Activated CD4-positive, alpha-beta T cell treated with anti-CD3 and anti-CD28 coated beads for 24 hours (primary cell): ENCODE measurements around the gene KIF2C.
"Not testable (repeated sequence)": the region's sequence is repeated elsewhere in the genome, so short reads cannot be mapped to it uniquely, and the experiment has no call there.

Experiments used
- DNase-seq, 2 donors: peaks; one replicate each; pipeline ENCODE4 v3.0.0-alpha.2; 2020; ENCODE audit warnings: low read depth in 2 of 2

The KIF2C gene

GRCh38 chr1:44775930-44776729, 36.5 kb downstream of the KIF2C start:
- no peak for DNase-seq

DNA sequence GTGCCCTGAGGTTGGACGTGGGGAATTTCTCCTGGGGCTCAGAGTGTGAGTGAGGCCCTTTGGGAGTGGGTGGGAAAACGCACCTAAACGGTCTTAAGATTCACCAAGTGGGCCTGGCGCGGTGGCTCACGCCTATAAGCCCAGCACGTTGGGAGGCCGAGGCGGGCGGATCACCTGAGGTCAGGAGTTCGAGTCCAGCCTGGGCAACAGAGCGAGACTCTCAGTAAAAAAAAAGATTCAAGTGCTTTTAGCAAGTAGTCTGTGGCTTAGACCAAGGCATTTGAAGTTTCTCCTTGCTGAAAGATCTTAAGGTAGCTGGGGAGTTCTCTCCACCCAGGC, 37.1 kb downstream of the KIF2C start:
- DNase-seq = no peak

- no peak for DNase-seq
Observed at GRCh38 chr1:44777547-44777946, 37.9 kb downstream of the KIF2C start.

GRCh38 chr1:44777969-44778635, 38.5 kb downstream of the KIF2C start:
- no peak for DNase-seq

- no peak for DNase-seq
Observed at GRCh38 chr1:44778705-44779576, 39.3 kb downstream of the KIF2C start.

DNA sequence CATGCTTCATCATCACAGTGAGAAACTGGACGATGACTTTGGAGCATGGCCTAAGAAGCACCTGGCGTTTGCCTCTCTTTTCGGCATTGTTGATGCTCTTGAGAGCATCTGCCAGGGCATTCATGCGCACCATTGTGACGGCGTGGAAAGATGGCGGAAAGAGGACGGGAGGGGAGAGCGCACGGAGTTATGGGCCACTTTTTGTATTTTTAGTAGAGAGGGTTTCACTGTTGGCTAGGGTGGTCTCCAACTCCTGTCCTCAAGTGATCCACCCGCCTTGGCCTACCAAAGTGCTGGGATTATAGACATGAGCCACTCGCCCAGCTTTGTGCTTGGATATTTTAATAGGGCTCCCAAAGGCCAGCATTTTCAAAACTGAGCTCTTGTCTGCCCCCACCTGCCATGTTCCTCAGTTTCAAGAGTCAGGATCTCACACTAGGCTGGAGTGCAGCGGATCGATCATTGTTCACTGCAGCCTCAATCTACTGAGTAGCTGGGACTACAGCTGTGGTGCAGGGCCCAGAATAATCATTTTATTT, 41.0 kb downstream of the KIF2C start:
- DNase-seq = no peak

- DNase-seq = no peak
Observed at GRCh38 chr1:44783697-44784093, 44.1 kb downstream of the KIF2C start.

DNA sequence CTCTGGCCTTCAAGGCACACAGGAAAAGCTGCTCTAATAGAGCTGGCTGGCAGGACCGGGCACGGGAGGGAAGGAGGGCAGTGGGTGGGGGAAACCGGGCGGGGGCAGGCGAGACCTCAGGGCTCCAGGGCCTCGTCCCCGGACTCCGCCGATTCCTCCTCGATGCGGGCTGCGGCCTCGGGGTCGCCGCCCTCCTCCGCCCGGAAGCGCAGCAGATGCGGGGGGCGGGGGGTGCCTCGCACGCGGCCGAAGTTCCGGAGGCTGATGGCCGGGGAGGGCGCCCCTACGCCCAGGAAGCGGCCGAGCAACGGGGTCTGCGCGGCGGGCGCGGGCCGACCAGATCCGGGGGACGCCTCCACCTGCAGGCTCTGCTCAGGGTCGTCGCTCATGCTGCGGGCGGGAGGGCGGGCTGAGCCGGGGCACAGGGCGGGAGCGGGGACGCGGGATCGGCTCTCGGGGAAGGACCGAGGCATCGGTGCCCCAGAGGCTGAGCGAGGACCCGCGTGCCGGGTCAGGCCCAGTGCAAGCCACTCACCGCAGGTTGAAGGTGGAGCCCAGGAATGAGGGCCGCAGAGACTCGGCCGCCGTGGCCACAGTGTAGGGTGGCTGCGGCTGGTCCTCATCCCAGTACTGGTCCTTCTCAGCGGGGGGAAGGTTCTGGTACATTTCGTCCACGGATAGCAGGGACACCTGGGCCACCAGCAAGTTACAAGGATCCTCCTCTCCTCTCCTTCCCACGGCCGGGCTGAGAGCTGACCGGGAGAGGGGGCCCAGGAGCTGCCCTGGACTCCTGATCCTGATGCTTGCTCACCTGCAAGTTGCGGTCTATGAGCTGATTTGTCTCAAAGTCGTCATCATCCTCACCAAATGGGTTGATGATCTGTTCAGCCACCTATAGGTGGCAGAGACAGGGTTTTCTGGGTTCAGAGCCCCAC, 44.7 kb downstream of the KIF2C start:
- DNase-seq = no peak

DNA sequence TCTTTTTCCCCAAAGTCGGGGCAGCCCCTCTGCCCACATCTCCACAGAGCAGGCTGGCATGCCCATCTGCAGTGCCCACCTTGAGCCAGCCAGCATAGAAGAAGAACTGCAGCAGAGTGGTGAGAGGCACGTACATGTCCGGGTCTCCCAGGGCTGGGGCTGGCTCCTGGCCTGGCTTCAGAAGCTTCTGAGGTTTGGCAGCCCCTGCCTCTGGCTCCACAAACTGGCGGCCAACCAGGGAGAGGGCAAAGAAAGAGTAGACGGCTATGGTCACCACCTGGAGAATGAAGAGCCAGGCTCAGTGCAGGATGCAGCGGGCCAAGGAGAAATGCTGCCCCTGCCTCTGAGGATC, 45.4 kb downstream of the KIF2C start:
- DNase-seq = no peak

- no peak for DNase-seq
Observed at GRCh38 chr1:44785501-44786137, 46.0 kb downstream of the KIF2C start.

GRCh38 chr1:44786138-44786840, 46.7 kb downstream of the KIF2C start:
- peak in 1 of 2 donors; percentile 74 for DNase-seq

GRCh38 chr1:44786841-44787426, 47.3 kb downstream of the KIF2C start:
- no peak for DNase-seq

DNA sequence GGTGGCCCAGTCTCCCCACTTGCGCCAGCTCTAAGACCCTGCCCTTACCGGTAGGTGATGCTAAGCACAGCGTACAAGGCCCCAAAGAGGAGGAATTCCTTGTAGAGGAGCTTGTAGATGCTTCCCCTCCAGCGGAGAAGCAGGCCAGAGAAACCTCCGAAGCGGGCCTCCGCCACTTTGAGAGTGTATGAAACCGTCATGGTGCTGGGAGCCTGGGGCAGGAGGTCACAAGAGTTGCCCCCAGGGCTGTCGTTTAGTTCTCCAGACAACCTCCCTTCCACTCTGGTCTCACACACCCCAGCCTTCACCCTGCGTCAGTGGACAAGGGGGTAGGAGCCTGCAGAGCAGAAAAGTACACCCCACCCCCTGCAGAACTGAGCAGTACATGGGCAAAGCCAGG, 47.9 kb downstream of the KIF2C start:
- no peak for DNase-seq

GRCh38 chr1:44788120-44788860, 48.7 kb downstream of the KIF2C start, which contains the start of gene BEST4:
Gene BEST4, minus strand, starts transcription at chr1:44788170. Its CDS starts 465 bp downstream, at chr1:44787705.
- DNase-seq = no peak

GRCh38 chr1:44790968-44791801, 51.5 kb downstream of the KIF2C start:
- no peak for DNase-seq

DNA sequence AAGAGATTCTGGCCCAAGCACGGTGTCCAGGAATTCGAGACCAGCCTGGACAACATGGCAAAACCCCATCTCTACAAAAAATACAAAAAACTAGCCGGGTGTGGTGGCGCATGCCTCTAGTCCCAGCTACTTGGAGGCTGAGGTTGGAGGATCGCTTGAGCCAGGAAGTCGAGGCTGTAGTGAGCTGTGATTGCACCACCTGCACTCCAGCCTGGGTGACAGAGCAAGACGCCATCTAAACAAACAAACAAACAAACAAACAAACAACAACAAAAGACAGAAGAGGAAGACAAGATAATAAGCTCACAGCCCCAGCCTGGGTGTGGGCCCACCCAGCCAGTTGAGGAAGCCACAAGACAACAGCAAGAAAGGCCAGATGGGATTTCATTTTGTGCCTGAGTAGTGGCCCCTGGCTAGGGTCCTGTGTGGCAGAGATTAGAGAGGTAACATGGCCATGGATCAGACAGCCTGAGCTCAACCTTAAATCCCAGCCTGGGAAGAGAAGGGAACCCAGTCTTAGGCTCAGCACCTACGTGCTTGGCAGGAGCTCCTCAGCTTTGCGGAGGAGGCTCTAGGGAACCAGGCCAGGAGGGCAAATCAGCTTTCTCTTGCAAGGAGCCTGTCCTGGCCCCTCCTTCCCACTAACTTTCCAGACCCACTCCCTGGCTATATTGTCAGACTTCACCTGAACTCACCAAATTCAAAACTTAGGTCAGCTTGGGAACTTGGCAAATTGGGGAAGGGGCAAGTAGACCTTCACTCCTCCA, 53.3 kb downstream of the KIF2C start:
- DNase-seq = no peak

- not testable (repeated sequence) for DNase-seq
Observed at GRCh38 chr1:44797886-44798285, 58.2 kb downstream of the KIF2C start.
